Activated CD4-positive, alpha-beta T cell treated with anti-CD3 and anti-CD28 coated beads, Interleukin-2, amount 10 ng/mL, durations not matched to agents 24 days and 14 days (primary cell): ENCODE results near the gene TEX264. TPM values are rescaled to one million over a fixed set of nuclear protein-coding genes. Genes with fewer than 3 reads are reported as not detected.
"Not testable (repeated sequence)": the region's sequence is repeated elsewhere in the genome, so short reads cannot be mapped to it uniquely, and the experiment has no call there.

ENCODE experiments used
- DNase-seq: peaks from one replicate; pipeline ENCODE4 v3.0.0; 2022
- H3K27ac Mint-ChIP-seq: one replicate; pipeline ENCODE4 v1.8.0; 2022; ENCODE audit warnings: mild to moderate bottlenecking, mixed read lengths
- H3K27me3 Mint-ChIP-seq: one replicate; pipeline ENCODE4 v1.8.0; 2022; ENCODE audit warnings: mixed read lengths
- H3K36me3 Mint-ChIP-seq: one replicate; pipeline ENCODE4 v1.8.0; 2022; ENCODE audit warnings: low read depth, mild to moderate bottlenecking, mixed read lengths
- H3K4me1 Mint-ChIP-seq: one replicate; pipeline ENCODE4 v1.8.0; 2021; ENCODE audit warnings: mixed read lengths
- H3K4me3 Mint-ChIP-seq: one replicate; pipeline ENCODE4 v1.8.0; 2022; ENCODE audit warnings: mild to moderate bottlenecking, moderate library complexity, mixed read lengths
- H3K9me3 Mint-ChIP-seq: one replicate; pipeline ENCODE4 v1.8.0; 2021; ENCODE audit warnings: mixed read lengths
- intact Hi-C: fragments of 100-400 bp; cut with micrococcal nuclease; formaldehyde crosslinking; loops from one replicate; pipeline ENCODE4 v1.15.1; 2023
- total RNA-seq: library from RNA; stranded (reverse); gene quantifications from 2 replicates; pipeline ENCODE4 v1.2.3, GENCODE V29; 2022

TEX264 gene
- total RNA-seq, 1 donor from 2014 or later, result 47.0 TPM

DNA sequence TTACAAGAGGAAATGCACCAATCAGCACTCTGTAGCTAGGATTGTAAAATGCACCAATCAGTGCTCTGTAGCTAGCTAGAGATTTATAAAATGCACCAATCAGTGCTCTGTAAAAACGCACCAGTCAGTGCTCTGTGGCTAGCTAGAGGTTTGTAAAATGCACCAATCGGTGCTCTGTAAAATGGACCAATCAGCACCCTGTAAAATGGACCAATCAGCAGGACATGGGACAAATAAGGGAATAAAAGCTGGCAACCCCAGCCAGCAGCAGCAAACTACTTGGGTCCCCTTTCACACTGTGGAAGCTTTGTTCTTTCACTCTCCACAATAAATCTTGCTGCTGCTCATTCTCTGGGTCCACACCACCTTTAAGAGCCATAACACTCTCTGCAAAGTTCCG, 71.3 kb downstream of the TEX264 start:
- H3K36me3 Mint-ChIP-seq, intact Hi-C loops, H3K4me1 Mint-ChIP-seq, H3K27ac Mint-ChIP-seq, H3K4me3 Mint-ChIP-seq, H3K27me3 Mint-ChIP-seq, H3K9me3 Mint-ChIP-seq: not testable (repeated sequence)
- DNase-seq, result peak; percentile 31

DNA sequence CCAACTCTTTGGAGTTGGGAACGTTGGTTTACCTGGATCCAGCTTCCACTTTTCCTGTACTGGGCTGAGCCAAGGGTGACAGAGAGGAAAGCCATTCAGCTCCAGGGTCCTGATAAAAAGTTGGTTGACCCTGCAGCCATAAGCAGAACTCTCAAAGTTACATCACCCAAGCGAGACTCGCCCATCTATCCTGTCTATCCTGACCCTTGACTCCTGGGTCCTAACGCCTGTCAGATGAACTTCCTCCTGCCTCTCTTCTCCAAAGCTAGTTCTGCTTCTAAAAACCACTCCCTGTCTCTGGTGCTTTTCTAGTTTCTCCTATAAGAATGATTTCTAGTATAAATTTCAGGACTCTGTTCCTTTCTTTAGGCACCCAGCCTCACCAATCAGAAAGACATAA, 71.9 kb downstream of the TEX264 start:
- H3K4me3 Mint-ChIP-seq, H3K27ac Mint-ChIP-seq, intact Hi-C loops: not testable (repeated sequence)

DNA sequence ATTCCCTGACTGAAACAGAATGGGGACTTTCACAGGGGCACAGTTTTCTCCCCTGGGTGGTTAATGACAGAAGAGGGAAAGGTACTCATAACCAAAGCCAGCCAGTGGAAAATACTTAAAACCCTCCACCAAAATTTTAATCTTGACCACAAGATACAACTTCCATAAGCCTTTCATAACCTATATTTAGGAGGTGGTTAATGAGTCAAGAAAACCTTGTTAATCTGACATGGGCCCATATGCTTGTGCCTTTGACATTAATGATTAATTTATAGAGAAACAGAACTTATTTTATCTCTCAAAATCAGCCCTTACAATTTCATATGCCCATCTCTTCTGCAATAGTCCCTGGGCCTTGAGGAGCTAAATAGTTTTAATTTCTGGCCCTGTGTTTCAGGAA, 76.8 kb downstream of the TEX264 start:
- no peak for DNase-seq
- H3K4me3 Mint-ChIP-seq, result no peak overlapping the region
- H3K36me3 Mint-ChIP-seq, result peaks cover 2% of the 10 kb centered on the region
- H3K27me3 Mint-ChIP-seq, result no peaks in the 10 kb centered on the region
- no peak overlapping the region for H3K27ac Mint-ChIP-seq
- peaks cover 16% of the 10 kb centered on the region for H3K4me1 Mint-ChIP-seq
- H3K9me3 Mint-ChIP-seq, result peaks cover 3% of the 10 kb centered on the region
- intact Hi-C loops, result loop anchor here (1.0 kb wide), 1 partner anchor 14 kb away; no protein-coding TSS in a partner anchor

More for the DNA sequence above, 71.9 kb downstream of the TEX264 start:
- not testable (repeated sequence) for H3K27me3 Mint-ChIP-seq, H3K9me3 Mint-ChIP-seq, H3K36me3 Mint-ChIP-seq, H3K4me1 Mint-ChIP-seq
- DNase-seq, result peak; percentile 53

DNA sequence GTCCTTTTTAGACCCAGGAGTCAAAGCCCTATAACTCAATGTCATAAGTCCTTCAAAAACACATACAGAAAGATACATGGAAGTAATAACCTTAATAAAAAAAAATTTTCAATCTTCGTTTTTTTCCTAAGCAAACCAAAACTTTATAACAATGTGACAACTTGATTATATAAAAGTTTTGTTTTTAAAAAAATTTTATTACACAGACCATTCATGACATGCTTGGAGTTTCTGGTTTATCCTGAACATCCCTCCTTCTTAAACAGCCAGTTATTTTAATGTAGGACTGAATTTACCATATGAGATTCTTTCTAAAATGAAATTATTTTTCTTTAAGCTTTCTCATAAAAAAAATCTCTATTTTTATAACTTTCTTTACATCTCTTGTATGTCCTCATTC, 77.3 kb downstream of the TEX264 start:
- intact Hi-C loops, result loop anchor here (1.0 kb wide), 1 partner anchor 14 kb away; no protein-coding TSS in a partner anchor
- H3K4me1 Mint-ChIP-seq, result peaks cover 15% of the 10 kb centered on the region
- H3K36me3 Mint-ChIP-seq, result peaks cover 2% of the 10 kb centered on the region
- no peak overlapping the region for H3K27ac Mint-ChIP-seq
- H3K27me3 Mint-ChIP-seq, result peaks cover 3% of the 10 kb centered on the region
- no peak for DNase-seq
- no peak overlapping the region for H3K4me3 Mint-ChIP-seq
- peaks cover 3% of the 10 kb centered on the region for H3K9me3 Mint-ChIP-seq

DNA sequence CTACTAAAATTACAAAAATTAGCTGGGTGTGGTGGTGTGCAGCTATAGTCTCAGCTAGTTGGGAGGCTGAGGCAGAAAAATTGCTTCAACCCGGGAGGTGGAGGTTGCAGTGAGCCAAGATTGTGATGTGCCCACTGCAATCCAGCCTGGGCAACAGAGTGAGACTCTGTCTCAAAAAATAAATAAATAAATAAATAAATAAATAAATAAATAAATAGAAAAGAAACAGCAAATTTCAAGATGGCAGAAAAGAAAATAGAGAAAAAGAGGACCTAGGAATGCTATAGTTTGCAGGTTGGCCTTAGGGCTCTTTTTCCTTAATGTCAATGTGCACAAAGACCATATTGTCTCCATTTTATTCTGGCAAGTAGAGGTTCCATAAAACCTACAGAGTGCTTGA, 79.8 kb downstream of the TEX264 start:
- Mint-ChIP-seq H3K9me3 (peaks cover 10% of the 10 kb centered on the region), H3K4me1 (peaks cover 15% of the 10 kb centered on the region), H3K27me3 (peaks cover 8% of the 10 kb centered on the region), H3K36me3 (peaks cover 2% of the 10 kb centered on the region), H3K4me3 (no peak overlapping the region), H3K27ac (no peak overlapping the region)
- intact Hi-C loops, result no loop called here
- DNase-seq, result no peak

DNA sequence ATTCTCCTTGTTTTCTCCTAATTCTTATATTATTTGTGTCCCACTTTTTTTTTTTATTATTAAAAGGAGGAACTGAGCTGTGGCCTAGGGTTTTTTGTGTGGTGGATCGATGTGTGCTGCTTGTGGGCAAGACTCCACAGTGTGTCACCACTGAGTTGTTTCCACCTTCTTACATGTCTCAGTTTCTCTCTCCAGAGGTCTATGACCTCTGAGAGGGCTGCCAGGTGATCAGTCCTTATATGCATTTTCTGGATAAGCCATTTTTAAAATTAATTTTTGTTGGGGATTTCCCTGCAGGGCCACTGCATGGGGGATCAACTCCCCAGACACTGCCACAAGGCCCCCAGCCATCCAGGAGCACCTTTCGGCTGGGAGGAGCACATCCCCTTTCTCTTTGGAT, 80.2 kb downstream of the TEX264 start:
- intact Hi-C loops, result no loop called here
- peaks cover 9% of the 10 kb centered on the region for H3K27me3 Mint-ChIP-seq
- DNase-seq, result peak; percentile 52
- H3K27ac Mint-ChIP-seq, result no peak overlapping the region
- H3K9me3 Mint-ChIP-seq, result peaks cover 14% of the 10 kb centered on the region
- H3K4me3 Mint-ChIP-seq, result no peak overlapping the region
- peaks cover 15% of the 10 kb centered on the region for H3K4me1 Mint-ChIP-seq
- H3K36me3 Mint-ChIP-seq, result peaks cover 2% of the 10 kb centered on the region

Other genes starting within 250 kb of the TEX264 start
- 48.4 and 49.3 TPM in 2 replicates for gene DCAF1, start 171.2 kb upstream of the TEX264 start, total RNA-seq
- gene RAD54L2, start 132.5 kb upstream of the TEX264 start, total RNA-seq, result 43.0 and 44.0 TPM in 2 replicates
- gene GRM2, start 35.8 kb downstream of the TEX264 start, total RNA-seq, result 0.24 and 0.86 TPM in 2 replicates
- not detected in 2 replicates for gene IQCF6, start 108.0 kb downstream of the TEX264 start, total RNA-seq
- gene IQCF2, start 190.4 kb downstream of the TEX264 start, total RNA-seq, result not detected in 2 replicates
- gene IQCF5, start 204.3 kb downstream of the TEX264 start, total RNA-seq, result not detected in 2 replicates
- gene IQCF1, start 232.1 kb downstream of the TEX264 start, total RNA-seq, result not detected in 2 replicates